Osteoblast (primary cell): Measurements from ENCODE around the gene TRABD. TPM values are rescaled to one million over a fixed set of nuclear protein-coding genes. Genes with fewer than 3 reads are reported as not detected.

Experiments used
- DNase-seq: peaks from one replicate; pipeline ENCODE4 v3.0.0; 2011; ENCODE audit warnings: low spot score, mixed read lengths; ENCODE audit not compliant: insufficient read length; ENCODE audit errors: missing footprints
- H2AFZ ChIP-seq: 2 replicates; pipeline ENCODE4 v1.6.0; 2011; ENCODE audit warnings: mild to moderate bottlenecking, low read length
- H3K27ac ChIP-seq: 2 replicates; pipeline ENCODE4 v1.5.1; 2011; ENCODE audit warnings: mild to moderate bottlenecking, low read depth, low read length, moderate library complexity
- H3K27me3 ChIP-seq: 2 replicates; pipeline ENCODE4 v1.6.0; 2012; ENCODE audit warnings: mild to moderate bottlenecking, control low read depth, inconsistent platforms, low read length, moderate library complexity; ENCODE audit not compliant: insufficient read depth
- H3K36me3 ChIP-seq: 2 replicates; pipeline ENCODE4 v1.5.1; 2011; ENCODE audit warnings: mild to moderate bottlenecking, low read length, control low read depth, moderate library complexity; ENCODE audit not compliant: insufficient read depth
- H3K4me1 ChIP-seq: 2 replicates; pipeline ENCODE4 v1.5.1; 2011; ENCODE audit warnings: mild to moderate bottlenecking, low read length, control low read depth, moderate library complexity; ENCODE audit not compliant: insufficient read depth
- H3K4me2 ChIP-seq: 2 replicates; pipeline ENCODE4 v1.6.0; 2011; ENCODE audit warnings: mild to moderate bottlenecking, low read length; ENCODE audit not compliant: insufficient read depth
- H3K4me3 ChIP-seq: fragments of 200-600 bp; sonication (generic); 3 replicates; pipeline ENCODE4 v1.5.1; 2012; ENCODE audit warnings: mild to moderate bottlenecking, low read length, inconsistent platforms; ENCODE audit not compliant: insufficient read depth
- H3K79me2 ChIP-seq: 2 replicates; pipeline ENCODE4 v1.6.0; 2012; ENCODE audit warnings: mild to moderate bottlenecking, low read length, control low read depth, inconsistent platforms; ENCODE audit not compliant: insufficient read depth
- H3K9me3 ChIP-seq: 2 replicates; pipeline ENCODE4 v1.5.1; 2011; ENCODE audit warnings: low read depth, low read length, control low read depth
- H4K20me1 ChIP-seq: 2 replicates; pipeline ENCODE4 v1.6.0; 2012; ENCODE audit warnings: mild to moderate bottlenecking, low read length, control low read depth; ENCODE audit not compliant: insufficient read depth
- CTCF ChIP-seq: IDR thresholded peaks from 2 replicates; pipeline ENCODE4 v1.5.1; 2011; ENCODE audit warnings: mild to moderate bottlenecking, low read depth, low read length, moderate library complexity; ENCODE audit errors: extremely low read depth
- total RNA-seq: library from RNA; depleted of rRNA; stranded (reverse); fragments of >200 nt; gene quantifications from 2 replicates; pipeline ENCODE4 v1.2.3, GENCODE V29; 2012

Gene TRABD
- total RNA-seq, 1 donor = 13.8 TPM

- TF ChIP-seq CTCF = no peak
- Histone ChIP-seq H3K36me3 (no peaks in the 10 kb centered on the region), H3K4me1 (no peaks in the 10 kb centered on the region), H3K4me2 (no peak overlapping the region), H3K4me3 (no peak overlapping the region), H3K27me3 (peaks cover 31% of the 10 kb centered on the region), H4K20me1 (no peaks in the 10 kb centered on the region), H3K79me2 (no peaks in the 10 kb centered on the region), H3K9me3 (no peaks in the 10 kb centered on the region), H2AFZ (no peak overlapping the region), H3K27ac (no peak overlapping the region)
- peak; percentile 62 for DNase-seq
Measured at GRCh38 chr22:50141891-50142363, 43.8 kb upstream of the TRABD start.

DNA sequence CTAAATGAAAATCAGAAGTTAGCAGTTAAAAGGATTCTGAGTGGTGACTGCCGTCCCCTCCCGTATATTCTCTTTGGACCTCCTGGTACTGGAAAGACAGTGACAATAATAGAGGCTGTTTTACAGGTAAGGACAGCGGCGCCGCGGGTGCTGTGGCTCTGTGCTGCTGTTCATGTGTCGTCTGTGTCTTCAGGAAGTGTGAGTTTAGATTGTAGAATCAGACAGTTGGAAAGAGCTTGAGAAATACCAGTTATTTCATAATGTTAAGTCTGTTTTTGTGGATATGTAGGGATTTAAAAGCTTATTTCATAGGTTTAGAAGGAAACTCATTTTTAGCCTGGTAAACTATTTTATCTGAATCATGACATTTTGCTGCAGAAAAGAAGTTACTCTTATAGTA lies 42.6 kb upstream of the TRABD start:
- Histone ChIP-seq H2AFZ (no peak overlapping the region), H3K4me1 (no peaks in the 10 kb centered on the region), H3K27ac (no peak overlapping the region), H3K79me2 (no peaks in the 10 kb centered on the region), H4K20me1 (no peaks in the 10 kb centered on the region), H3K4me3 (no peak overlapping the region), H3K27me3 (peaks cover 31% of the 10 kb centered on the region), H3K9me3 (no peaks in the 10 kb centered on the region), H3K36me3 (no peaks in the 10 kb centered on the region), H3K4me2 (no peak overlapping the region)
- DNase-seq = peak; percentile 14
- no peak for TF ChIP-seq CTCF

- TF ChIP-seq CTCF = no peak
- H3K4me2 ChIP-seq = no peak overlapping the region
Measured at GRCh38 chr22:50144005-50144614, 41.6 kb upstream of the TRABD start.

GRCh38 chr22:50145721-50146438 lies 39.8 kb upstream of the TRABD start:
- H4K20me1 ChIP-seq = no peaks in the 10 kb centered on the region
- H3K9me3 ChIP-seq = no peaks in the 10 kb centered on the region
- no peaks in the 10 kb centered on the region for H3K79me2 ChIP-seq
- H3K4me1 ChIP-seq = no peaks in the 10 kb centered on the region
- H3K4me3 ChIP-seq = no peak overlapping the region
- H3K4me2 ChIP-seq = no peak overlapping the region
- H2AFZ ChIP-seq = no peak overlapping the region
- peak; percentile 57 for DNase-seq
- H3K27ac ChIP-seq = no peak overlapping the region
- no peak for TF ChIP-seq CTCF
- no peaks in the 10 kb centered on the region for H3K36me3 ChIP-seq
- peaks cover 18% of the 10 kb centered on the region for H3K27me3 ChIP-seq

More at GRCh38 chr22:50144005-50144614, 41.6 kb upstream of the TRABD start:
- Histone ChIP-seq H3K4me3 (no peak overlapping the region), H3K79me2 (no peaks in the 10 kb centered on the region), H3K36me3 (no peaks in the 10 kb centered on the region), H3K27me3 (peaks cover 29% of the 10 kb centered on the region), H3K4me1 (no peaks in the 10 kb centered on the region), H2AFZ (no peak overlapping the region), H3K9me3 (no peaks in the 10 kb centered on the region), H3K27ac (no peak overlapping the region), H4K20me1 (no peaks in the 10 kb centered on the region)
- peak; percentile 31 for DNase-seq
